HG03097 (cell line): ENCODE results near the gene TIA1.
"Not testable (repeated sequence)": the region's sequence is repeated elsewhere in the genome, so short reads cannot be mapped to it uniquely, and the experiment has no call there.

Experiments
- ATAC-seq: cut with Tn5 transposase; IDR thresholded peaks from one replicate; pipeline ENCODE4 v1.9.1; 2021; ENCODE audit not compliant: unreplicated experiment, low FRiP score

Gene TIA1

GRCh38 chr2:70169654-70170245 is 78.7 kb downstream of the TIA1 start:
- not testable (repeated sequence) for ATAC-seq

- ATAC-seq = peak; percentile 62
These were observed 87.3 kb downstream of the TIA1 start for GRCh38 chr2:70161069-70161534.

- no peak for ATAC-seq
These were observed 87.9 kb downstream of the TIA1 start for GRCh38 chr2:70160545-70160944.
